ENCODE results near the gene DCDC1. TPM values are rescaled to one million over a fixed set of nuclear protein-coding genes. Genes with fewer than 3 reads are reported as not detected.

DCDC1 gene
- total RNA-seq, 1 experiment from 2014 or later, result 2.2 TPM

GRCh38 chr11:30893318-30893717 lies 476.2 kb downstream of the DCDC1 start:
- intact Hi-C loops (cut with micrococcal nuclease; ENCODE audit: unreplicated experiment), result no loop called here
- Histone ChIP-seq H3K79me2 (ENCODE audit: low read depth) (no peaks in the 10 kb centered on the region), H3K4me2 (no peak overlapping the region), H3K27ac (no peak overlapping the region), H3K9me3 (ENCODE audit: insufficient read depth, low read depth) (no peaks in the 10 kb centered on the region), H3K36me3 (ENCODE audit: low read depth) (no peaks in the 10 kb centered on the region), H3K4me1 (replicated peaks; ENCODE audit: insufficient read depth) (no peaks in the 10 kb centered on the region), H3K4me3 (no peak overlapping the region), H4K20me1 (ENCODE audit: insufficient read depth) (no peaks in the 10 kb centered on the region), H3K27me3 (ENCODE audit: insufficient read depth, low read depth) (no peaks in the 10 kb centered on the region), H2AFZ (no peak overlapping the region), H3K9me2 (ENCODE audit: insufficient read depth) (no peaks in the 10 kb centered on the region), H3F3A (ENCODE audit: insufficient read depth, low read depth) (no peaks in the 10 kb centered on the region)
- no TSS peak for BruUV-seq (replicated peaks)
- ChIA-PET CTCF (no interaction called here), POLR2A (ENCODE audit: unreplicated experiment) (no interaction called here)
- no peak for TF ChIP-seq EZH2 (IDR thresholded peaks at IDR 0.05; ENCODE audit: low read depth)
- DNase-seq, result no peak

- no TSS peak for BruUV-seq (replicated peaks)
- no peaks in the 10 kb centered on the region for H3K79me2 ChIP-seq (ENCODE audit: low read depth)
- intact Hi-C loops (cut with micrococcal nuclease; ENCODE audit: unreplicated experiment), result no loop called here
- ChIA-PET CTCF (no interaction called here), POLR2A (ENCODE audit: unreplicated experiment) (no interaction called here)
- no peak overlapping the region for H3K4me2 ChIP-seq
- H3K9me2 ChIP-seq (ENCODE audit: insufficient read depth), result no peaks in the 10 kb centered on the region
- no peak overlapping the region for H2AFZ ChIP-seq
- no peaks in the 10 kb centered on the region for H3F3A ChIP-seq (ENCODE audit: insufficient read depth, low read depth)
- no peak for DNase-seq
- no peaks in the 10 kb centered on the region for H3K9me3 ChIP-seq (ENCODE audit: insufficient read depth, low read depth)
- H3K27me3 ChIP-seq (ENCODE audit: insufficient read depth, low read depth), result no peaks in the 10 kb centered on the region
- no peaks in the 10 kb centered on the region for H3K4me1 ChIP-seq (replicated peaks; ENCODE audit: insufficient read depth)
- no peaks in the 10 kb centered on the region for H4K20me1 ChIP-seq (ENCODE audit: insufficient read depth)
- H3K4me3 ChIP-seq, result no peak overlapping the region
- TF ChIP-seq EZH2 (IDR thresholded peaks at IDR 0.05; ENCODE audit: low read depth), result no peak
- TF ChIP-seq CTCF (conservative IDR thresholded peaks at IDR 0.05), result no peak
- H3K36me3 ChIP-seq (ENCODE audit: low read depth), result no peaks in the 10 kb centered on the region
- H3K27ac ChIP-seq, result no peak overlapping the region
Measured at GRCh38 chr11:30889143-30889794, 480.3 kb downstream of the DCDC1 start.

GRCh38 chr11:30879322-30880005 lies 490.1 kb downstream of the DCDC1 start:
- Histone ChIP-seq H3K36me3 (ENCODE audit: low read depth) (no peaks in the 10 kb centered on the region), H3K4me3 (no peak overlapping the region), H3K79me2 (ENCODE audit: low read depth) (no peaks in the 10 kb centered on the region), H3K9me3 (ENCODE audit: insufficient read depth, low read depth) (no peaks in the 10 kb centered on the region), H3F3A (ENCODE audit: insufficient read depth, low read depth) (no peaks in the 10 kb centered on the region), H3K27ac (no peak overlapping the region), H3K4me1 (replicated peaks; ENCODE audit: insufficient read depth) (no peaks in the 10 kb centered on the region), H4K20me1 (ENCODE audit: insufficient read depth) (no peaks in the 10 kb centered on the region), H3K4me2 (no peak overlapping the region), H2AFZ (no peak overlapping the region), H3K9me2 (ENCODE audit: insufficient read depth) (no peaks in the 10 kb centered on the region), H3K27me3 (ENCODE audit: insufficient read depth, low read depth) (no peaks in the 10 kb centered on the region)
- BruUV-seq (replicated peaks), result no TSS peak
- ChIA-PET CTCF (no interaction called here), POLR2A (ENCODE audit: unreplicated experiment) (no interaction called here)
- no peak for TF ChIP-seq EZH2 (IDR thresholded peaks at IDR 0.05; ENCODE audit: low read depth)
- no peak for TF ChIP-seq CTCF (conservative IDR thresholded peaks at IDR 0.05)
- intact Hi-C loops (cut with micrococcal nuclease; ENCODE audit: unreplicated experiment), result loop anchor here (10.0 kb wide), 1 partner anchor 65 kb away; no protein-coding TSS in a partner anchor
- no peak for DNase-seq
